Tibial nerve (tissue), 4 donors: ENCODE results near the gene MAP3K20.

Experiments used
- EP300 ChIP-seq, 2 donors: sonication (generic); formaldehyde crosslinking; IDR thresholded peaks; one replicate each; pipeline ENCODE4 v1.6.1; 2017; ENCODE audit warnings: antibody characterized with exemption in 2 of 2, mild to moderate bottlenecking in 1 of 2
- TF ChIP-seq, protein P1 (sequence below), 5 experiments: fragments of 200-600 bp in 3 of 5; fragments of 450-650 bp in 2 of 5; sonication (generic) in 3 of 5; IDR thresholded peaks; one replicate each; pipeline ENCODE4 v1.5.1; 2016 to 2019; ENCODE audit warnings: antibody characterized with exemption in 5 of 5, mild to moderate bottlenecking in 3 of 5, moderate library complexity in 2 of 5

DNA sequence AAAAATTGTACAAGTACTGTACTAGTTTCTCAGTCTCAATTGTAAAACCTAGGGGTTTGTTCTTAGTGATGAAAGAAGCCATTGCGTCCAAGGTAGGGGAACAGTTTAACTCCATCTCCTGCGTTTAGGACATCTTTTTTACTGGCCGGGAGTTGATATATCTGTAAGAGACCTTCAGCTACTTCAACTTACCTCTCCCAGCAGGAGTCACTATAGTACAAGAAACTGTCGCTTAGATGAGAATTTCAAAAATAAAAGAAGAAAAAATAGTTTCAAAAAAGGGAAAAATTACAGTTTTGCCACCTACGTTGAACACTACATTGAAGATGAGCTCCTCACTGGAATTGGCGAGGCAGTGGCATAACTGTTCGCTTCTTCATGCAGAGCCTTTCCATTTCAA lies 122.7 kb downstream of the MAP3K20 start:
- TF ChIP-seq, protein P1, sequence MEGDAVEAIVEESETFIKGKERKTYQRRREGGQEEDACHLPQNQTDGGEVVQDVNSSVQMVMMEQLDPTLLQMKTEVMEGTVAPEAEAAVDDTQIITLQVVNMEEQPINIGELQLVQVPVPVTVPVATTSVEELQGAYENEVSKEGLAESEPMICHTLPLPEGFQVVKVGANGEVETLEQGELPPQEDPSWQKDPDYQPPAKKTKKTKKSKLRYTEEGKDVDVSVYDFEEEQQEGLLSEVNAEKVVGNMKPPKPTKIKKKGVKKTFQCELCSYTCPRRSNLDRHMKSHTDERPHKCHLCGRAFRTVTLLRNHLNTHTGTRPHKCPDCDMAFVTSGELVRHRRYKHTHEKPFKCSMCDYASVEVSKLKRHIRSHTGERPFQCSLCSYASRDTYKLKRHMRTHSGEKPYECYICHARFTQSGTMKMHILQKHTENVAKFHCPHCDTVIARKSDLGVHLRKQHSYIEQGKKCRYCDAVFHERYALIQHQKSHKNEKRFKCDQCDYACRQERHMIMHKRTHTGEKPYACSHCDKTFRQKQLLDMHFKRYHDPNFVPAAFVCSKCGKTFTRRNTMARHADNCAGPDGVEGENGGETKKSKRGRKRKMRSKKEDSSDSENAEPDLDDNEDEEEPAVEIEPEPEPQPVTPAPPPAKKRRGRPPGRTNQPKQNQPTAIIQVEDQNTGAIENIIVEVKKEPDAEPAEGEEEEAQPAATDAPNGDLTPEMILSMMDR (IDR thresholded peaks at IDR 0.05) = no peak
- no peak for TF ChIP-seq EP300 (IDR thresholded peaks at IDR 0.05)
